Limb (tissue), 2 donors: ENCODE data around the gene HIF1AN.

Experiments used
- DNase-seq, 2 donors: peaks; one replicate each; pipeline ENCODE4 v3.0.0-alpha.2; 2016; ENCODE audit errors: extremely low spot score in 2 of 2

The HIF1AN gene

DNA sequence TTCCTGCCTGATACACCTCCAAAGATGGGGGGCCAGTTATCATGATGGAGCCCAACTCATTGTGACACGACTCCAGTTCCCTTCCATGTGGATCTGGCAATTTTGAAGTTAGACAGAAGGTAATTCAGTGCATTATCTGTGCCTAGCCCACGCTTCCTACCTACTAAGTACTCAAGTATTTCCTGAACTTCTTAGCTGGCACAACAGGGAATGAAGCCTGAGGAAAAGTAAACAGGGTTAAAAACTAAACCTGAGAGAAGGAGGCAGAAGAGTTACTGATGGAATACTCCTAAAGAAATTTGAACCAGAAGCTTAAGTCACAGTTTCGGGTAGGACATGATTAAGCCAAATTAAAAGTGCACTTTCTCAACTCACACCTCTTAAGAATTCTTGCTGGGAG, 14.9 kb upstream of the HIF1AN start:
- no peak for DNase-seq

DNA sequence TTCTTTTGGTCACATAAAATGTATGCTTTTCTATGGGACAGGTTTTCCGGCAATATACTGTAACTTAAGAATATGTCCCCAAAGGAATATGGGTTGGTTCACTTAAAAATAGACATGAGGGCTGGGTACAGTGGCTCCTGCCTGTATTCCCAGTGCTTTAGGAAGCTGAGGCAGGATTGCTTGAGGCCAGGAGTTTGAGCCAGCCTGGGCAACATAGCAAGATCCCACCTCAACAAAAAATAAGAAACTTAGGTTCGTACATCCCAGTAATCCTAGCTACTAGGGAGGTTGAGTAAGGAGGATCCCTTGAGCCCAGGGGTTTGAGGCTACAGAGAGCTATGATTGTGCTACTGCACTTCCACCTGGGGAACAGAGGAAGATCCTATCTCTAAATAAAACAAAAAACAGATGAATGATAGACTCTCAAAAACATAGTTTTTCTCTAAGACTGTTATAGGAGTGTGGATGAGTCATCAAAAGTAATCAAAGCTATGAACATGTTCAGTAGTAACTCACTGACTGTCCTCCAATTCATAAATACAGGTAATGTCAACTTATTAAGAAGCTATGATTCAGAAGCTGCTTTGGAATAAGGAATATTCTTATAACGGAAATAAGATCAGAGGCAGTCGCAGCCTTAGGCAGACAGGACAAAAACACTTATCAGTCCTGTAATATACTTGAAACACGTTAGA, 13.5 kb upstream of the HIF1AN start:
- DNase-seq: no peak

DNA sequence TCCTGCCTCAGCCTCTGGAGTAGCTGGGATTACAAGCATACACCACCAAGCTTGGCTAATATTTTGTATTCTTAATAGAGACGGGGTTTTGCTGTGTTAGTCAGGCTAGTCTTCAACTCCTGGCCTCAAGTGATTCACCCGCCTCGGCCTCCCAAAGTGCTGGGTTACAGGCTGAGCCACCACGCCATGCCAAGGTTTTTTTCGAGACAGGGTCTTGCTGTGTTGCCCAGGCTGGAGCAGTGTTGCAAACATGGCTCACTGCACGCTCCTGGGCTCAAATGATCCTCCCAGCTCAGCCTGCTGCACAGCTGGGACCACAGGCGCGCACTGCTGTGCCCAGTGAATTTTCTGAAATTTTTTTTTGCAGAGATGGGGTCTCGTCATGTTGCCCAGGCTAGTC, 12.8 kb upstream of the HIF1AN start:
- no peak for DNase-seq

DNA sequence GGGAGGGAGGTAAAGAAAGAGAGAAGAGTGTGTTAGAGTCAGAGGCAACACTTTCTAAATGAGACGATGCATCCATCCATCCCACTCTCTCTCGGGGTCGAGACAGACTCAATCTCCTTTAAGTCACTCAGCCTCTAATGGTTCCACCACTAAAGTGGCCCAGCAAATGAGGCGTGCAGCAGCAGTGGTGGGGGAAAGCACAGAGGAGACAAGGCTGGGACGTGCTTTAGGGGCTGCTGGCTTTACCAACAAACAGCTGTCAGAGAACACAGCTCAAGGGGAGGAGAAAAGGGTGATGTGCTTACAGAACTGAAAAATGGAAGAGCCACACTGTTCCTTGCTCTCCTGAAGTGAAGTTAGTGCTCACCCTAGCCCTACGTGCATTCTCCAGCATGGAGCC, 11.5 kb upstream of the HIF1AN start:
- no peak for DNase-seq

DNA sequence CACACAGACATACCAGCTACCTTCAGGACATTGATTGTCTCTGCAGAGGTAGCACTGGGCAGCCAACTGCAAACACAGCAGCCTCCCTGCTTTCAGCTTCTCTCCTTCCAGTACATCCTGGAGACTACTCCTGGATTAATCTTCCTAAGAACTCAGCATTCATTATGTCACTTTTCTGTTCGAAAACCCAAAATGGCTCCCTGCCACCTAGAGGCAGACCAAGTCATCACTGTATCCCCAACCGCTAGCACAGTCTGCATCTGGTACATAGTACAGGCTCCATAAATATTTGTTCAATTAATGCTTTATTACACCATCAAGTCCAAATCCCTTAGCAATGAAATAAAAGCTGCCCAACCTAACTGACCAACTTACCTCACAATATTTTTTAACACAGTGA, 11.1 kb upstream of the HIF1AN start:
- no peak for DNase-seq

DNA sequence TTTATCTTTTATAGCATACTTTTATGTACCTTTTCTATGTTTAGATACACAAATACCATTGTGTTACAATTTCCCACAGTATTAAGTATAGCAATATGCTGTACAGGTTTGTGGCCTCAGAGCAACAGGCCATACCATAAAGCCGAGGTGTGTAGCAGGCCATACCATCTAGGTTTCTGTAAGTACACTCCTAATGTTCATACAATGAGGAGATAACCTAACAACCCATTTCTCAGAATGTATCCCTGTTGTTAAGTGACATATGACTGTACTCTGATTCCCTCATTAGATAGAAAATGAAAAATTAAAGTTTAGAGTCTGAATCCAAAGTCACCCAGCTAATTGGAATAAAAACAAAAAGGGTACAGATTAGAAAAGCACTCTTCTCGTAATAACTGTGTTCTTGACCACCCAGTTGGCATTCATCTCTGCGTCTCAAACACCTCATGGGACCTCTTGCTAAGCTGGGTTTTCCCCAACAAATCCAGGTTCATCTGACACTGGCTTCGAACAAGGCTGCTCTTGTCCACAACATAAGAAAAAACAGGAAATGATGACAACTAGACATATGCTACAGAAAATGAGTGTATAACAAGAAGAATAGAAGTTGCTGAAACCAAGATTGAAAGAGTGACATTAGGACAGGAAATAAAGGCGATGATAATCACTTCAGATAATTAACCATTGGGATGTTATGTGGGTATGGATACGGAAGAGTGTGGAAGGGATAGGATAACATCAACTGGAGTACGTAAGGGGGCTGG, 7.4 kb upstream of the HIF1AN start:
- DNase-seq: no peak

DNA sequence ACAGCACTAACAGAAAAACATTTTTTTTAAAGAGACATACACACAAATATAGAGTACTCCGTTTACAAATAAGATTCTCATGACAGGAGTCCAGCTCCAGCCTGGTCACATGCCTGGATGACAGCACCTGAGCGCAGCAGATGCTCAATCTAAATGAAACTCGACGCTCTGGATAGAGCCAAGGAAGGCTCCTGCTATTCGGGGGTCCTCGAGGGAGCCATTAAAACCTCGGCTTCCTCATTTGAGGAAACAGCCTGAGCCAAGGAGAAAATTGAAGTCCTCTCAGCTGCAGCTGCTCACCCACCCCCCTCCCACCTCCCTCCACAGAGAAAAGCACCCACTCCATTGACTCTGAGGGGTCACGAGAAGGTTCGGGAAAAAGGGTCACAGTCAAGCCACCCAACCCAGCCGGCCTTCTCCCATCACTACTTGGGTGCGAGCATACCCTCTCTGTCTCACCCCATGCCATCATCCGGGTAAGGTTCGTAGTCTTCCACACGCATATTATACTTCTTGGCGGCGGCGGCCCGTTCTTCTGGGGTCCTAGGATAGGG, 6.7 kb upstream of the HIF1AN start:
- DNase-seq: peak; percentile 33 to 70

DNA sequence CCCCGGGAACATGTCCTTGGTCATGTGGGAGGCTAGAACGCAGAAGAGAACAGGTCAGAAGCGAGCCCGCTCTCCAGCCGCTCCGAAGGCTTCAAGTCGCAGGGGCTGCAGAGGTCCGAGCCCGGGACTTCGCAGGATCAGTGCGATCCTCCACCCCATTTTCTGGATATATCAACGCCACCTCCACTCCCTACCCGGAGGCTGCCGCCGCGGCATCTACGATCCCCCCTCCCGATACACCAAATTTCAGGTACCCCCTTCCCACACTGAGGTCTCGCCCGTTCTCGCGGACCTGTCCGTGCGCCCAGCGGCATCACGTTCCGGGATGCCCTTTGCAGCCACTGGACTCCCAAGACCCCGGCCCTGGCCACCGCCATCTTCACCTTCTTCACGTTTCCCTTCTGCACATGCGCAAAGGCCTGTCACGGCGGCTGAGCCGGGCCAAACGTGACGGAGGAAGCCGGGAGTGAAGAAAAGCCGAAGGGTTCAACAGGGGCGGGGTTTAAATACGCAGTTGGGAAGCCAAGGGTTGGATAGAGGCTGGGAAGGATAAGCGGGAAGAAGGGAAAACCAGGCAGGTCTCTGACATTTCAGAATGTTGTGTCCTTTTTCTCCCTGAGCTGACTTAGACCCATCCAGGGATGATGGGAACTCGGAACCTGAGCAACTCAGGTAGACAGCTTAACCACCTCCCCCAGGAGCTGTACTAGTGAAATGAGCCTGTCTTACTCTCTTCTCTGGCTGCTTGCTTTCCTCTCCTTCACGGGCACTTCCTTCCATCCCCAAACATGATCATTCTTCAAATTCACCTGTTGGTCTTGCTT, 6.1 kb upstream of the HIF1AN start, which contains the start of gene NDUFB8:
TSS of gene NDUFB8 (minus strand) at position 397 of the 824 bp plus-strand sequence. CDS start at position 377, 20 bp downstream.
- DNase-seq: peak; percentile 92 to 94

DNA sequence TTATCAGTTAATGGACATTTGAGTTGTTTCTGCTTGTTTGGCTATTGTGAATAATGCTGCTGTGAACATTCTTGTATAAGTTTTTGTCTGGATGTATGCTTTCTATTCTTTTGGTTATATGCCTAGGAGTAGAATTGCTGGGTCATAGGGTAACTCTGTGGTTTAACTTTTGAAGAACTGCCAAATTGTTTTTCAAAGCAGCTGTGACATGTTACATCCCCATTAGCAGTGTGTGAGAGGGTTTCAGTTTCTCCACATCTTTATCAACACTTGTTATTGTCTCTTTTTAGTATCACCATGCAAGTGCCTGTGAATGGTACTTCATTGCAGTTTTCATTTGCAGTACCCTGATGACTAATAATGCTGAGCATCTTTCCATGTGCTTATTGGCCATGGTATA, 4.0 kb upstream of the HIF1AN start:
- DNase-seq: no peak

DNA sequence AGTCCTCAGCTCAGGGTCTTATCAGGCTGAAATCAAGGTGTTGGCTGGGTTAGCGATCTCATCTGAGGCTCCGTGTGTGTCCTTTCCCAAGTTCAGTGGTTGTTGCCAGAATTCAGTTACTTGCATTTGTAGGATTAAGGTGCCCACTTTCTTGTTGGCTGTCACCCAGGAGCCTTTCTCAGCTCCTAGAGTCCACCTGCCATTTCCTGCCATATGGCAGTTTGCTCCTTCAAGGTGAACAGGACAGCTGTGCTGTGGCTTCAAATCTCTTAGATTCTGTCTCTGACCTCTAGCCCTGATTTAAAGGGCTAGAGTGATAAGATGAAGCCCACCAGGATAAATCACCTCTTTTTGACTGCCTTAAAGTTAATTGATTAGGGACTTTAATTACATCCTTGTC, 1.0 kb upstream of the HIF1AN start:
- no peak for DNase-seq

DNA sequence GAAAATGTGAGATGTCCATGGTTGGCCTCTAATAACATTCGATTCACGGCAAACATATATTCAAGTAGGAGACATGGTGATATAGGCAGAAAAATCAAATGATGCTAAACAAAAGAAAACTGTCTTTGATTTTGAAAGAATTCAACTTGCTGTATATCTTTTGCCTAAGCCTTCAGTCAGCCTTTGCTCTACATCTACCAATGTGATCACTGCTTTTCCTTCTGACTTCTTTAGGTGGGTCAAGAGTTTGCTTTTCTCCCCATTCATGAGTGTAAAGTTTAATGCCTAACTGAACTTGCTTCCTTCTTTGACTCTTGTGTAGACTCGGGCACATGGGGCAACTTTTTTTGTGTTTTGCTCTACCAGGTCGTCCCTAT, 417 bp upstream of the HIF1AN start:
- no peak for DNase-seq

DNA sequence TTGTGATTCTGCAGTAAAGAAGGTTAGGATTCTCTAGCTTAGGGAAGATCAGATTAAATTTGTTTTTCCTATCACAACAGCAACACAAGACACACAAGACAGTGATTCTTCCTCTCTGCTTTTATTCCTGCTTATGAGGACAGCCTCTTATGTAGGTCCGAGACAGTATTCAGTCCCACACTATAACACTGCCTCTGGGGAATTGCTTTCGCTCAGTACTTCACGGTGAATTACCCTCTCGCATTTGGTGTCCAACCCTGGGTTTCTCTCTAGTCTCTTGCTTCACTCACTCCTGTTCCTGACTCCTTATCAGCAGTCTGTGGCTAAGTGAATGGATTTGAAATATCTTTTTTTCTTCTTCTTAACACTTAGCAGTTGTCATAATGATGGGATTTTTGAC, 1.7 kb downstream of the HIF1AN start:
- DNase-seq: no peak

DNA sequence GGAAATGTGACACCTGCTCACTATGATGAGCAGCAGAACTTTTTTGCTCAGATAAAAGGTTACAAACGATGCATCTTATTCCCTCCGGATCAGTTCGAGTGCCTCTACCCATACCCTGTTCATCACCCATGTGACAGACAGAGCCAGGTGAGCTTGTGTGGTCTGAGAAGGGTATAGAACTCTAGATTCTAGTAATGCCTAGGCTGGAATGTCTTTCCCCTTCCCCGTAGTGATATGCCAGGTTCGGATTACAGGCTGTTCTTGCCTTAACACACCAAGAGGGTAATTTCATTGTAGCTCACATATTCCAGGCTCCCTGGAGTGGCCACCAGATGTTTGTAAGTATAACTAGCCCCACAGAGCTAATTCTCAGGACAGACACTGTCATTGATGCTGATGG, 9.2 kb downstream of the HIF1AN start:
- DNase-seq: no peak

DNA sequence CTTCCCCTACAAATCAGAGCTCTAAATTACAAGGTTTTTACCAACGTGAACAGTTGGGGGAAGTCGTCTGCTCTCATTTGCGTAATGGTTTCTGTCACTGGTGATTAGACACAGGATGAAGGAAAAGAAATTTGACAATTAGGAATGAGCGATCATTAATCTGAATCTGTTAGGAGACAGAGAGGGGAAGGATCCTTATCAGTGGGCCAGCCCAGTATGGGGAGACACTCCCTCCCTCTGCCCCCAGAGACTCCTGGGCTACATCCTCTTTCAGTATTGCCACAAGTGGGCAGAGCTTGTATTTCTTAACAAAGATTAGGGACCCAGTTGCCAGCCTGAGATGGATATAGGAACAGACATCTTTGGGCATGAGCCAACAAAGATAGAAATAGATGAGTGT, 15.5 kb downstream of the HIF1AN start:
- no peak for DNase-seq

DNA sequence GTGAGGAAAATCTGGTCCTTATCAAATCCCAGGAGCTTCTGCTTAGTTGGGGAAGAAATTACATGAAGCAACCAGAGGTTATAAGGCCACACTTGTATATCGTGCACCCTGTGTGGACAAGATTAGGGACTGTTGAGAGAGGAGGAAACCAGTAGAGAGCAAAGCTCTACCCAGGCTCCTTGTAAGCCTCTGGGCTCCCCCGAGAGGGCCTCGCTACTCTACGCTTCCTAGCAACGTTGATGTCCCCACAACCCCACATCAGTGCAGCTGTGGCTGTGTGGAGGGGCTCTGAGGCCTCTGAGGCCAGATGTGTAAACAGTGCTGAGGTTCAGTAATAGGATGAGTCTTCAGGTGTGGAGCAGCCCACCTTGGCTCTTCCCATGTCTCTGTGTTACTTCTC, 16.0 kb downstream of the HIF1AN start:
- no peak for DNase-seq

DNA sequence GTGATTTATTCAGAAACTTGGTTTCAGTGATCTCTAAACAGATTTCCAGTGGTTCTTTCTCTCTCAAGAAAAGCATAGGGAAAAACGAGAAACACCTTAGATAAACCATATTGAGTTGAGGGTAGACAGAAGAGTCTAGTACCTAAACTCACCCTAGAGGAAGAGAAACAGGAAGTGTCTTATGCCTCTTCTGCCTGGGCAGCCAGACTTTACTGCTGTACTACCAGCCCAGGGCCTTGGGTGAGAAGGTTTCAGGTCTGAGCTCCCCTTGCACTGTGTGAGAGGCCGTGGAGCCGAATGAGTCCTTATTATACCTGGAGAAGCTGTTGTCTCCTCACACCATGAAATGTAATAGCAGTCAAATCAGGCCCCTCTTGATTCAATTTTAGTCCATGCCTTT, 18.2 kb downstream of the HIF1AN start:
- DNase-seq: no peak

DNA sequence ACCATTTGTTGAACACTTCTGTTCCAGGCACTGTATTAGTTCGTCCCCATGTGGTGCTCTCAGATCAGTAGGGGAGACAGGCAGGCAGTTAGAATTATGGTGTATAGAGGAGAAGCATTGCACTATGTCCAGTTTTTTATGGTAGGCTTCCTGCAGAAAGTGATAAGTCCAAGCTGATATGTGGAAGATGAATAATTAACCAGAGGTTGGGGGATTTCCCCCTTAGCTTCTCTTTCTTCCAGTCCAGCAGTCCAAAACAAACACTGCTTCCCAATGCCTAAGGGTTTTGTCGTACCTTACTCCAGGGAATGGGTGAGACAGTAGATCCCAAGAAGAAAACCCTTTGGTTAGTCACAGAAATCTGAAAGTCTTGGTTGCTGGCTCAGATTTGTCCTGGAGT, 19.2 kb downstream of the HIF1AN start:
- DNase-seq: no peak

DNA sequence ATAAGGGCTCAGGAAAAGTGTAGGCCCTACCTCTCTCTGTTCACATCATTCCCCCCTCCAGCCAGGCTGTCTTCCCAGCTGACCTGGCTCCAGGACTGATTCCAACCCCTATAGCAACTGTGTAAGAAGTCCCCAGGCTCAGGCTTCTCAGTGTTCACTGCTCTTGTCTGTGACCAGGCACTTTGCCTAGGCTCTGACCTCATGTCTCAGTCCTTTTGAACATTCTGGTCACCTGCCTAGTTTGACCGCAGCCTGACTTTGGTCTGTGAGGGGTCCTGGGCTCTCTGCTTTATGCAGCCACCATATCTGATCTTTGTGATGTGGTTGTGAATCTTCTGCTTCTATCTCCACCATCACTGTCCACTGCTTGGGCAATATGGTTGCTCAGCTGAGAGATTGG, 24.5 kb downstream of the HIF1AN start:
- no peak for DNase-seq

DNA sequence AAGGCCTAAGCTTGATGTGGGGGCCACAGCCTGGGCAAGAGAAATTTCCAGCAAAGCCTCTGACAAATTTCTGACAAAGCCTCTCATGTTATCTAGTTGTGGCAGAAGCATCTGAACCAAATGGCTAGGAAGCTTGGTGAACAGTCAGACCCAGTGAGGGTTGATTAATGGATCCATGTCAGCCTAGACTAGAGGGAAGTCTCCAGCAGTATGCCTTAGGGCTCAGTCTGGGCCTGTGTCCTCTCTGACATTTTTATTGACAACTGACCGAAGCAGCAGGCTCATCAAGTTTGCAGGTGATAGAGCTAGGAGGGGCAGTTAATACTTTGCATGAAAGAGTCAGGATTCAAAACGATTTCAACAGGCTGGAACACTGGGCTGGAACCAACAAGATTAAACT, 25.3 kb downstream of the HIF1AN start:
- no peak for DNase-seq

DNA sequence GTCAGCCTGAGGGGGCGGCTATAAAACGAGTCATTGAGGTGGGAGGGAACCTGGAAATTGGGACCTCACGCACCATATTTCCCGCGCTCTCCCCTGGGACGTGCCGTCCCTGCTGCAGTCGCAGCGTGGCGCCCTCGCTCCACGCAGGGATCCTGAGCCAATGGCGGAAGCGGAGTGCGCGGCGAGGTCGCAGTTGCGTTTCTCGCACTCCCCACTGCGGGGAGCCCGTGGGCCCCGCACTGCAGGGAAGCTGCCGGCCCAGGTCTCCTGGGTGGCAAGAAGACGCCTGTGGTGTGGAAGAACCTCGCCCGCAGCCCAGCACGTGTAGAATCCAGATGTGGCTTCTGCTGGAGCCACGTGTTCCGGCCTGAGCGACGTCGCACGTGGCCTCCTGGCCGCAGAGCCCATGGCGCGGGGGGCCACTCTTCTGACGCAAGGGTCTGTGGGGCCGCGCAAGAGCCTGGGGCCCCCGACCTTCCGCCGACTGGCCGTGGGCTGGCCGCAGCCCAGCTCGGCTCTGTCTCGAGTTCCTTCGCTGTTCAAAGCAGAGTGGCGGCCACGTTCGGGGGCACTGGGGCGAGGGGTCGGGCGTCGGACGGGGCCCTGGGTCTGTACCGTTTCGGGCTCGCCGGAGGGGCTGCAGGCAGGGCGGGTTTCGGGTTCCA, 26.4 kb downstream of the HIF1AN start:
- peak; percentile 40 to 85 for DNase-seq

DNA sequence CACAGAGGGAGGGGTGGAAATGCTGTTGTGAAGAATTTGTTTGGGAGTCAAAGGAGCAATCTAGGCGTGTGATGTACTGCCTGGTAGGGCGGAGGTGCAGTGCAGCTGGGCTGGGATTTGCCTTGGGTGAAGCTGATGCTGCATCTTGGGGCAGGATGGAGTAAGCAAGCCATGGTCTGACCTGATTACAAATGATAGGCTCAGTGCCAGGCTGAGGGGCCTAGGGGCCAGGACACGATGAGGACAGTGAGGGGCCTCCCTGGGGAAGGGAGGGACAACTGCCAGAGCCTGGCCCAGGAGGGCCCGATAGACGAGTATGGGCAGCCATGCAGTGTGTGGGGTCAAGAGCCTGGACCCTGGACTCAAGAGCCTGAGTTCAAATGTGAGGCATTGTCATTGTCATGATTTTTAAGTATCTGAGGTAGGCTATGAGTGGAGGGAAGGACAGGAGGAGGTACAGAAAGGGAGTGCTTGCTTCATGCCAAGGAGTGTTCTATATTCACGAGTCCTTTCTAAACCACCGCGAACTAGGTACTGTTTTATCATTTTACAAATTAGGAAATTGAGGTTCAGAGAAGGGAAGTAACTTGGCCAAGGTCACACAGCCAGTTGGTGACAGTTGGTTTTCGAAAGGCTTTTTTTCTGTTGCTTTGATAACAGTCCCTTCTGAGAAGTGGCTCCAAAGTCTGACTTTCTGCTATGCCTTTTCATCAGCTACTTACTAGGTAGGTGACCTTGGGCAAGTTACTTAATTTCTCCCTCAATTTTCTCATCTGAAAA, 29.7 kb downstream of the HIF1AN start:
- no peak for DNase-seq
